Testis (tissue), 3 donors: Measurements from ENCODE around the gene ADORA1. TPM values are rescaled to one million over a fixed set of nuclear protein-coding genes. Genes with fewer than 3 reads are reported as not detected.

Experiments used
- DNase-seq: peaks from one replicate; pipeline ENCODE4 v3.0.0-alpha.2; 2019
- H3K27ac ChIP-seq, 2 donors: fragments of 200-600 bp; sonication (generic); one replicate each; pipeline ENCODE4 v1.5.1; 2019
- H3K27me3 ChIP-seq: fragments of 200-600 bp; sonication (generic); one replicate; pipeline ENCODE4 v1.5.1; 2019
- H3K36me3 ChIP-seq: fragments of 200-600 bp; sonication (generic); one replicate; pipeline ENCODE4 v1.5.1; 2017; ENCODE audit warnings: low read depth; ENCODE audit errors: missing control alignments
- H3K4me1 ChIP-seq: fragments of 200-600 bp; sonication (generic); one replicate; pipeline ENCODE4 v1.5.1; 2019
- H3K4me3 ChIP-seq, 2 donors: fragments of 200-600 bp; sonication (generic); one replicate each; pipeline ENCODE4 v1.5.1; 2017 to 2019
- H3K9me3 ChIP-seq: fragments of 200-600 bp; sonication (generic); one replicate; pipeline ENCODE4 v1.5.1; 2017
- POLR2A ChIP-seq: fragments of 450-650 bp; IDR thresholded peaks from one replicate; pipeline ENCODE4 v1.6.1; 2017; ENCODE audit warnings: antibody characterized with exemption, mild to moderate bottlenecking, moderate library complexity
- WGBS, 2 donors: methylation state at CpG; one replicate each; pipeline ENCODE4 v1.1.5; 2018; 5-methylcytosine and 5-hydroxymethylcytosine counted together
- intact Hi-C: fragments of 100-400 bp; cut with DNase I; formaldehyde crosslinking; loops from one replicate; pipeline ENCODE4 v1.15.1; 2023; ENCODE audit warnings: low total_unique reads
- polyA plus RNA-seq: library from polyadenylated mRNA; stranded (reverse); fragments of 350-450 nt; fragmentation: Illumina TruSeq; extraction: RNeasy Lipid Tissue Mini Kit (QIAGEN cat#74804); gene quantifications from one replicate; pipeline ENCODE4 v1.2.3, GENCODE V29; 2014; ENCODE audit warnings: low read depth, low replicate concordance; ENCODE audit not compliant: insufficient read depth
- total RNA-seq, 2 donors: library from RNA; depleted of rRNA; stranded (reverse); fragments of >200 nt; gene quantifications; one replicate each; pipeline ENCODE4 v1.2.3, GENCODE V29; 2016
- TF ChIP-seq, protein P1 (sequence below), 3 experiments: fragments of 450-650 bp in 2 of 3; fragments of 200-600 bp in 1 of 3; sonication (generic) in 1 of 3; IDR thresholded peaks; one replicate each; pipeline ENCODE4 v1.5.1; 2016 to 2019; ENCODE audit warnings: antibody characterized with exemption in 3 of 3, mild to moderate bottlenecking in 2 of 3, moderate library complexity in 1 of 3

ADORA1 gene
- total and polyA plus RNA-seq, 3 donors from 2014 or later, result 43.2 to 68.6 (median 61.9) TPM

DNA sequence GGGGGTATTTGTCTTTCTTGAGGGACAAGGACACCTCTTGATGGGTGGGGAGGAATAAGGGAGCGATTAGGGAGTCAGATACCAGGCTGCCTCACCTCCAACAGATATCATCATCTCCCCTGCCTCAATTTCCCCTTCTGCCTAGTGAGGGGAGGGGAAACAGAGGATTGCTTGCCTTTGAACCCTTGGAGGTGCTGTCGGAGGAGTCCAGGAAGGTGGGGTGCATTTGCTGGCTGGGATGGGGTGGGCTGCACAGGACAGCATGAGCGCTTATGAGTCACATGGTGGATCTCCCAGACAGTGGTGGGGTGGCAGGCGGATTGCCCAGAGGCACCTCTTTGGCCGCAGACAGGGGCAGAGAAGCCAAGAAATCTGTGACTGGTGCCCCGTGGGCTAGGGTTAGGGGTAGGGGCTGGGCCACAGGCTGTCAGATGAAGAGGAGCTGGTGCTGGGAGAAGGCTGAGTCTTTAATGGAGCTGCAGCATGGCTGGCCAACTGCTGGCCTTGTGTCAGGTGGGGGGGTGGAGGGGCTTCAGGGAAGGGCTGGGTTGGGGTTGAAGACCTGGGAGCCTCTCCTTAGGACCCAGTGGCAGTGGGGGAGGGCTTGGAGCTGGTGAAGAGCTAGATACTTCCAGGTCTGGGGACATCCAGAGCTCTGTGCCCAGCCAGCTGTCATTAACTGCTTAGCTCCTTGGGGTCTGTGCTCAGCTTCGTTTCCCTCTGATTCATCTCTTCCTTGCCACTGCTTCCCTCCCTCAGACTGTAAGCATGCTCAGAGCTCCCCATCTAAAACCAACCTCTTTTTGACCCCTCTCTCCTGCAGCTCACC is 7.0 kb upstream of the ADORA1 start:
- TF ChIP-seq, protein P1, sequence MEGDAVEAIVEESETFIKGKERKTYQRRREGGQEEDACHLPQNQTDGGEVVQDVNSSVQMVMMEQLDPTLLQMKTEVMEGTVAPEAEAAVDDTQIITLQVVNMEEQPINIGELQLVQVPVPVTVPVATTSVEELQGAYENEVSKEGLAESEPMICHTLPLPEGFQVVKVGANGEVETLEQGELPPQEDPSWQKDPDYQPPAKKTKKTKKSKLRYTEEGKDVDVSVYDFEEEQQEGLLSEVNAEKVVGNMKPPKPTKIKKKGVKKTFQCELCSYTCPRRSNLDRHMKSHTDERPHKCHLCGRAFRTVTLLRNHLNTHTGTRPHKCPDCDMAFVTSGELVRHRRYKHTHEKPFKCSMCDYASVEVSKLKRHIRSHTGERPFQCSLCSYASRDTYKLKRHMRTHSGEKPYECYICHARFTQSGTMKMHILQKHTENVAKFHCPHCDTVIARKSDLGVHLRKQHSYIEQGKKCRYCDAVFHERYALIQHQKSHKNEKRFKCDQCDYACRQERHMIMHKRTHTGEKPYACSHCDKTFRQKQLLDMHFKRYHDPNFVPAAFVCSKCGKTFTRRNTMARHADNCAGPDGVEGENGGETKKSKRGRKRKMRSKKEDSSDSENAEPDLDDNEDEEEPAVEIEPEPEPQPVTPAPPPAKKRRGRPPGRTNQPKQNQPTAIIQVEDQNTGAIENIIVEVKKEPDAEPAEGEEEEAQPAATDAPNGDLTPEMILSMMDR (IDR thresholded peaks at IDR 0.05), result no peak
- TF ChIP-seq POLR2A, result no peak
- H3K4me3 ChIP-seq, result no peak overlapping the region
- peaks cover 20% of the 10 kb centered on the region for H3K4me1 ChIP-seq
- H3K27ac ChIP-seq, result no peak overlapping the region
- no peak for DNase-seq
- H3K9me3 ChIP-seq, result no peaks in the 10 kb centered on the region
- intact Hi-C loops, result no loop called here
- no peaks in the 10 kb centered on the region for H3K36me3 ChIP-seq
- H3K27me3 ChIP-seq, result no peaks in the 10 kb centered on the region
- WGBS, 2 donors, result 84% methylated on average over 6 to 7 of the region's 7 CpGs

DNA sequence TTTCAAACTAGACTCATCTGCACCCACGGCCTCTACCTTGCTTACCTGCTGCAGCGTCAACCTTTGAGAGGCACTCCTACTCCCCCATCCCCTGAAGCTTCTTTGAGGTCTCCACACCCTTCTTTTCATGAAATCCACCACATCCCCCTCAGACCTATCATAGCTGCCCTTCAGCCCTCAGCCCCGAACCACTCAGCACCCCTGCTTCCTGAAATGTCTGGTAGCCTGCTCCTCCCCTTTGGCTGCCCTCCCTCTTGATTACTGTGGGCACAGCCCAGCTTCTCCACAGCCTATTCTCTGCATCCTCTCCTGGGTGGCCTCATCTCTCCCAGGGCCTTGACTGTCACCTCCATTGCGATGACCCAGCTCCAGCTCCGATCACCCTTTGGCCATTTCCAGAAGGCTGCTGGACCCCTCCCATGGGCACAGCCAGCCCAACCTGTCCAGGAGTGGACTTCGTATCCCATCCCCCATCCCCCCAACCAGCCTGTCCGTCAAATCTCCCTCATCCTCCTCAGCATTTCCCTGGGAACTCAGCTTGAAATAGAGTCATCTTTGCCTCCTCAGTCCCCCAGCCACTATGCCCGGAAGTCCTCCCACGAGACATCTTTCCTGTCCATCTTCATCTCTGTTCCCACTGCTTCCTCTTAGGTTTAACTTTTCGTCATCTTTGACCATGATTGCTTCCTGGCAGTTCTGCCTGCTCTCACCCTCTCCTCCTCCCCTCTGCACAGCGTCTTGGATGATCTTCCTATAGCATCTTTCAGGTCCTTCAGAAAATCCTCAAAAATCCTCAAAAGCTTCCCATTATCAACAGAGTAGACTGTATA is 6.1 kb upstream of the ADORA1 start:
- no peak overlapping the region for H3K27ac ChIP-seq
- intact Hi-C loops, result no loop called here
- H3K36me3 ChIP-seq, result no peaks in the 10 kb centered on the region
- peaks cover 27% of the 10 kb centered on the region for H3K4me1 ChIP-seq
- no peak overlapping the region for H3K4me3 ChIP-seq
- DNase-seq, result no peak
- no peaks in the 10 kb centered on the region for H3K27me3 ChIP-seq
- no peaks in the 10 kb centered on the region for H3K9me3 ChIP-seq
- TF ChIP-seq POLR2A, result no peak
- TF ChIP-seq, protein P1 (IDR thresholded peaks at IDR 0.05), result no peak
- WGBS, 2 donors, result 84 to 86% methylated on average over 11 of the region's 11 CpGs

DNA sequence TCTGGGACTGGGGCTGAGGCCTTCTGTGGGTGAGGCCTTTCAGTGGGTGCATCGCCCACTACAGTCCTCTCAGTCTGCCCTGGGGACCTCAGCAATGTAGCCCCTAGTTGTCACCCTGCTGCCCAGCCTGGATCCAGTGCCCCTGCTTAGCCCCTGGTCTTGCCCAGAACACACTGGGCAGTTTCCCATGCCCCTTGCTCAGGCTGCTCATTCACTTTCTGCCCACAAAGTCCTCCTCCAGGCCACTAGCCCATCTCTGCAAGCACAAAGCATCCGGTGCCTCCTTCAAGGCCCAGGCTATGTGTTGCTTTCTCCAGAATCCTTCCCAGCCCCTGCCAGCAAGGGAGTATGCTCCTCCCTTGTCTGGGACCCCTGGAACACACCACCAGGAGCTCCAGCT is 5.4 kb upstream of the ADORA1 start:
- Histone ChIP-seq H3K27me3 (no peaks in the 10 kb centered on the region), H3K4me3 (no peak overlapping the region), H3K9me3 (no peaks in the 10 kb centered on the region), H3K27ac (no peak overlapping the region), H3K4me1 (peaks cover 35% of the 10 kb centered on the region), H3K36me3 (no peaks in the 10 kb centered on the region)
- no peak for DNase-seq
- intact Hi-C loops, result no loop called here
- no peak for TF ChIP-seq POLR2A
- TF ChIP-seq, protein P1 (IDR thresholded peaks at IDR 0.05), result no peak
- WGBS, 2 donors, result 91 to 95% methylated on average over 1 to 2 of the region's 2 CpGs

DNA sequence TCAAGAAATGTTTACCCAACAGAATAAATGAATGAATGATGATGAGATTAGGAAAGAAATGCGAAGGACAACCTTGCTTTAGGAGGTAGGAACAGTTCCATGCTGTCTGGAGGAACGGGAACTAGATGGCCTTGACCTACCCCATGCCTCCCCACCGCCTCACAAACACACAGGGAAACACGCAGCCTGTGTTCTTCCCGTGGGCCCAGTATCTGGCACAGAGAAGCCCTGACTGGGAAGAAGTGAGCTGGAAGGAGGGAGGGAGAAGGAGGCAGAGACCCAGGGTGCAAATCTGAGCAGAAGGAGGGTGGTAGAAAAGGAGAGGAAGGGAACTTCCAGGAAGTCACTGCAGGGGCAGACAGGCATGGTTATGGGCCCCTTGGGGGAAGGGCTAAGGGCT is 3.5 kb upstream of the ADORA1 start:
- H3K36me3 ChIP-seq, result no peaks in the 10 kb centered on the region
- TF ChIP-seq, protein P1 (IDR thresholded peaks at IDR 0.05), result no peak
- TF ChIP-seq POLR2A, result no peak
- H3K4me1 ChIP-seq, result peaks cover 43% of the 10 kb centered on the region
- WGBS, 2 donors, result 34 to 35% methylated on average over 5 of the region's 5 CpGs
- no peak overlapping the region for H3K4me3 ChIP-seq
- H3K27ac ChIP-seq, result peak overlapping the region; percentile 39 to 56
- intact Hi-C loops, result no loop called here
- peak; percentile 35 for DNase-seq
- H3K27me3 ChIP-seq, result no peaks in the 10 kb centered on the region
- no peaks in the 10 kb centered on the region for H3K9me3 ChIP-seq
